ENCODE results near the gene AMOTL1.

- TF ChIP-seq GATA3 (IDR thresholded peaks at IDR 0.05; ENCODE audit: low read depth, low read length) (no peak), GATA2 (IDR thresholded peaks at IDR 0.05; ENCODE audit: low read depth, low read length) (peak; percentile 38)
These were observed 33.4 kb upstream of the AMOTL1 start for GRCh38 chr11:94734563-94735275.

All from SH-SY5Y (cell line).